Measurements from ENCODE around the gene ZFYVE28. TPM values are rescaled to one million over a fixed set of nuclear protein-coding genes. Genes with fewer than 3 reads are reported as not detected.

The ZFYVE28 gene
- total RNA-seq, 1 donor from 2014 or later = 0.39 TPM

- H4K20me1 ChIP-seq (ENCODE audit: low read depth) = no peaks in the 10 kb centered on the region
- Mint-ChIP-seq H3K4me1 (peaks cover 35% of the 10 kb centered on the region), H3K27me3 (ENCODE audit: insufficient read depth, low read depth) (peaks cover 26% of the 10 kb centered on the region), H3K36me3 (no peaks in the 10 kb centered on the region), H3K27ac (no peak overlapping the region), H3K9me3 (peaks cover under 1% of the 10 kb centered on the region), H3K4me3 (no peak overlapping the region)
- H3K9me3 ChIP-seq (ENCODE audit: low read depth) = no peaks in the 10 kb centered on the region
- no peak for DNase-seq (ENCODE audit: low spot score)
- H3K9ac ChIP-seq = no peak overlapping the region
- TF ChIP-seq EZH2phosphoT487 (IDR thresholded peaks at IDR 0.05) = no peak
- TF ChIP-seq EZH2 (IDR thresholded peaks at IDR 0.05) = no peak
- TF ChIP-seq, protein P1, sequence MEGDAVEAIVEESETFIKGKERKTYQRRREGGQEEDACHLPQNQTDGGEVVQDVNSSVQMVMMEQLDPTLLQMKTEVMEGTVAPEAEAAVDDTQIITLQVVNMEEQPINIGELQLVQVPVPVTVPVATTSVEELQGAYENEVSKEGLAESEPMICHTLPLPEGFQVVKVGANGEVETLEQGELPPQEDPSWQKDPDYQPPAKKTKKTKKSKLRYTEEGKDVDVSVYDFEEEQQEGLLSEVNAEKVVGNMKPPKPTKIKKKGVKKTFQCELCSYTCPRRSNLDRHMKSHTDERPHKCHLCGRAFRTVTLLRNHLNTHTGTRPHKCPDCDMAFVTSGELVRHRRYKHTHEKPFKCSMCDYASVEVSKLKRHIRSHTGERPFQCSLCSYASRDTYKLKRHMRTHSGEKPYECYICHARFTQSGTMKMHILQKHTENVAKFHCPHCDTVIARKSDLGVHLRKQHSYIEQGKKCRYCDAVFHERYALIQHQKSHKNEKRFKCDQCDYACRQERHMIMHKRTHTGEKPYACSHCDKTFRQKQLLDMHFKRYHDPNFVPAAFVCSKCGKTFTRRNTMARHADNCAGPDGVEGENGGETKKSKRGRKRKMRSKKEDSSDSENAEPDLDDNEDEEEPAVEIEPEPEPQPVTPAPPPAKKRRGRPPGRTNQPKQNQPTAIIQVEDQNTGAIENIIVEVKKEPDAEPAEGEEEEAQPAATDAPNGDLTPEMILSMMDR (IDR thresholded peaks at IDR 0.05) = no peak
- peaks cover 4% of the 10 kb centered on the region for H3K27me3 ChIP-seq
- H2AFZ ChIP-seq (replicated peaks) = no peak overlapping the region
- H3K36me3 ChIP-seq = no peaks in the 10 kb centered on the region
- H3K27ac ChIP-seq = no peak overlapping the region
- H3K79me2 ChIP-seq (ENCODE audit: low read depth) = no peaks in the 10 kb centered on the region
- peaks cover 25% of the 10 kb centered on the region for H3K4me1 ChIP-seq
- H3F3A ChIP-seq (ENCODE audit: low read depth) = no peaks in the 10 kb centered on the region
- no peak overlapping the region for H3K4me2 ChIP-seq
- no peak overlapping the region for H3K4me3 ChIP-seq
Observed at GRCh38 chr4:2395584-2395983, 22.9 kb downstream of the ZFYVE28 start.

- no peak overlapping the region for H3K4me3 ChIP-seq
- no peaks in the 10 kb centered on the region for H3K79me2 ChIP-seq (ENCODE audit: low read depth)
- H3K9ac ChIP-seq = no peak overlapping the region
- no peaks in the 10 kb centered on the region for H3K36me3 ChIP-seq
- no peaks in the 10 kb centered on the region for H3K9me3 Mint-ChIP-seq
- no peaks in the 10 kb centered on the region for H4K20me1 ChIP-seq (ENCODE audit: low read depth)
- no peak overlapping the region for H2AFZ ChIP-seq (replicated peaks)
- no peak for DNase-seq (ENCODE audit: low spot score)
- no peak overlapping the region for H3K27ac ChIP-seq
- H3K4me1 Mint-ChIP-seq = peaks cover 35% of the 10 kb centered on the region
- peaks cover 27% of the 10 kb centered on the region for H3K4me1 ChIP-seq
- H3F3A ChIP-seq (ENCODE audit: low read depth) = no peaks in the 10 kb centered on the region
- no peak overlapping the region for H3K4me3 Mint-ChIP-seq
- H3K27me3 Mint-ChIP-seq (ENCODE audit: insufficient read depth, low read depth) = peaks cover 20% of the 10 kb centered on the region
- H3K9me3 ChIP-seq (ENCODE audit: low read depth) = no peaks in the 10 kb centered on the region
- no peak overlapping the region for H3K4me2 ChIP-seq
- H3K36me3 Mint-ChIP-seq = no peaks in the 10 kb centered on the region
- H3K27ac Mint-ChIP-seq = no peak overlapping the region
- TF ChIP-seq, protein P1 (IDR thresholded peaks at IDR 0.05) = no peak
- TF ChIP-seq EZH2 (IDR thresholded peaks at IDR 0.05) (no peak), EZH2phosphoT487 (IDR thresholded peaks at IDR 0.05) (no peak)
- H3K27me3 ChIP-seq = peaks cover 9% of the 10 kb centered on the region
Observed at GRCh38 chr4:2395038-2395437, 23.4 kb downstream of the ZFYVE28 start.

GRCh38 chr4:2394528-2394927 is 23.9 kb downstream of the ZFYVE28 start:
- H3K27me3 Mint-ChIP-seq (ENCODE audit: insufficient read depth, low read depth) = peaks cover 19% of the 10 kb centered on the region
- peaks cover 39% of the 10 kb centered on the region for H3K4me1 Mint-ChIP-seq
- no peak for DNase-seq (ENCODE audit: low spot score)
- no peaks in the 10 kb centered on the region for H3K79me2 ChIP-seq (ENCODE audit: low read depth)
- no peak overlapping the region for H3K4me3 Mint-ChIP-seq
- H4K20me1 ChIP-seq (ENCODE audit: low read depth) = no peaks in the 10 kb centered on the region
- no peak overlapping the region for H3K4me3 ChIP-seq
- no peaks in the 10 kb centered on the region for H3K36me3 Mint-ChIP-seq
- H3F3A ChIP-seq (ENCODE audit: low read depth) = no peaks in the 10 kb centered on the region
- no peak overlapping the region for H3K27ac ChIP-seq
- H2AFZ ChIP-seq (replicated peaks) = no peak overlapping the region
- no peak overlapping the region for H3K27ac Mint-ChIP-seq
- peaks cover 9% of the 10 kb centered on the region for H3K27me3 ChIP-seq
- no peak overlapping the region for H3K9ac ChIP-seq
- H3K9me3 Mint-ChIP-seq = no peaks in the 10 kb centered on the region
- peaks cover 31% of the 10 kb centered on the region for H3K4me1 ChIP-seq
- TF ChIP-seq EZH2phosphoT487 (IDR thresholded peaks at IDR 0.05) (no peak), EZH2 (IDR thresholded peaks at IDR 0.05) (no peak)
- TF ChIP-seq, protein P1 (IDR thresholded peaks at IDR 0.05) = no peak
- no peaks in the 10 kb centered on the region for H3K36me3 ChIP-seq
- no peaks in the 10 kb centered on the region for H3K9me3 ChIP-seq (ENCODE audit: low read depth)
- H3K4me2 ChIP-seq = no peak overlapping the region
